HG02885 (cell line): ENCODE results near the gene TGFBR3L.
"Not testable (repeated sequence)": the region's sequence is repeated elsewhere in the genome, so short reads cannot be mapped to it uniquely, and the experiment has no call there.

Experiments used
- ATAC-seq: cut with Tn5 transposase; IDR thresholded peaks from one replicate; pipeline ENCODE4 v1.9.1; 2021; ENCODE audit warnings: mild to moderate bottlenecking; ENCODE audit not compliant: unreplicated experiment, poor library complexity

Gene TGFBR3L

GRCh38 chr19:7916103-7916954 lies 1.7 kb downstream of the TGFBR3L start:
- ATAC-seq: no peak

- no peak for ATAC-seq
Observed at GRCh38 chr19:7916955-7917266, 2.3 kb downstream of the TGFBR3L start.

GRCh38 chr19:7917267-7918061 lies 2.8 kb downstream of the TGFBR3L start:
- no peak for ATAC-seq

GRCh38 chr19:7918062-7918614 lies 3.5 kb downstream of the TGFBR3L start:
- not testable (repeated sequence) for ATAC-seq

- ATAC-seq: no peak
Observed at GRCh38 chr19:7918615-7919421, 4.2 kb downstream of the TGFBR3L start.

GRCh38 chr19:7919610-7920518 lies 5.2 kb downstream of the TGFBR3L start, which contains the start of gene SNAPC2:
Gene SNAPC2, plus strand, starts transcription at chr19:7920338. Its CDS starts 29 bp downstream, at chr19:7920367.
- ATAC-seq: peak; percentile 59

GRCh38 chr19:7920519-7921301 lies 6.1 kb downstream of the TGFBR3L start:
- ATAC-seq: peak; percentile 54

GRCh38 chr19:7921302-7921966 lies 6.8 kb downstream of the TGFBR3L start:
- no peak for ATAC-seq

- ATAC-seq: no peak
Observed at GRCh38 chr19:7921967-7922835, 7.6 kb downstream of the TGFBR3L start.

GRCh38 chr19:7922836-7923195 lies 8.2 kb downstream of the TGFBR3L start:
- no peak for ATAC-seq

GRCh38 chr19:7923295-7924191 lies 8.9 kb downstream of the TGFBR3L start:
- no peak for ATAC-seq

- no peak for ATAC-seq
Observed at GRCh38 chr19:7924241-7924640, 9.6 kb downstream of the TGFBR3L start.

GRCh38 chr19:7924651-7925170 lies 10.1 kb downstream of the TGFBR3L start:
- no peak for ATAC-seq

GRCh38 chr19:7925171-7925851 lies 10.7 kb downstream of the TGFBR3L start:
- ATAC-seq: peak; percentile 28

GRCh38 chr19:7926021-7926726 lies 11.5 kb downstream of the TGFBR3L start, which contains the start of gene CTXN1:
Gene CTXN1, minus strand, starts transcription at chr19:7926135. Its CDS starts 597 bp downstream, at chr19:7925538.
- peak; percentile 50 for ATAC-seq
